T47D (cell line): ENCODE data around the gene SNF8.
"Not testable (repeated sequence)": the region's sequence is repeated elsewhere in the genome, so short reads cannot be mapped to it uniquely, and the experiment has no call there.

Experiments used
- DNase-seq, 2 experiments: peaks; one replicate each; pipeline versions ENCODE4 v3.0.0 to v3.0.0-alpha.2; 2011 to 2012; ENCODE audit warnings: low read depth in 1 of 2, low spot score in 1 of 2
- JUND ChIP-seq: IDR thresholded peaks from 2 replicates; pipeline ENCODE4 v1.6.1; 2012; ENCODE audit warnings: low read depth
- in situ Hi-C: cut with HindIII; loops from 2 replicates; pipeline ENCODE4 v1.10.0; 2016; ENCODE audit warnings: low sequenced_read_pairs, low pct_unique_long_range_greater_than_20kb

SNF8 gene

GRCh38 chr17:48961516-48962233, 17.0 kb upstream of the SNF8 start:
- no peak for DNase-seq
- no peak for TF ChIP-seq JUND
- in situ Hi-C loops: no loop called here

DNA sequence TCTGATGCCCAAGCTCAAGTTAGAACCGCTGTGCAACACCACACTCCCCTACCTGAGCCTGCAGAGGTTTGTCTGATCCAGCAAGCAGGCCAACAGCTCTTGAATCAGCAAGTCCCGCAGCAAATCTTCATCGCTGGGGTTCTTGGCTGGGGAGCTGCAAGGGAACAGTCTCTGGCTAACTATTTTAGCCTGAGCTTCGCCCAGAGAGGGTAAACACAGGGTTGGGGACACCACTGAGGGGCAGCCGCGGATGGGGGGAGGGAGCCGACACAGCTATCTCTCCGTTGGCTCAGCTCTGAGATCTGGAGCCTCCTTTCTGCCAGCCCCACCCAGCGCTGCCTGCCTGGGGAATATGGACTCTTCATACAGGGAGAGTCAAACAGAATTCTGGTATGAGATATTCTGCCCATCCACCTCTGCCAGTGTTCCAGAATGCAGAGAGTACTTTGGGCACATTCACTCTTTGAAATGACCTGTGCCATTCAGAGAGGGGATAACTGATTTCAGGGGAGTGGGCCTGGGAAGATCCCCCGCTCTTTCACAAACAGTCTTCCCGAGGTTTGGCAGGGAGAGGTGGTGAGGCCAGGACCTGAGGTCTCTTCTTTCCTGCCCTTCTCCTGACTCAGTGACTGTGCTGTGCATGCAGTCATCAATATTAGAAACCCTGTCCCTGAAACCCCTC, 16.3 kb upstream of the SNF8 start:
- in situ Hi-C loops: no loop called here
- TF ChIP-seq JUND: no peak
- no peak for DNase-seq

GRCh38 chr17:48954300-48954755, 9.7 kb upstream of the SNF8 start:
- in situ Hi-C loops: no loop called here
- TF ChIP-seq JUND: no peak
- DNase-seq: peak in 1 of 2 experiments; percentile 58

DNA sequence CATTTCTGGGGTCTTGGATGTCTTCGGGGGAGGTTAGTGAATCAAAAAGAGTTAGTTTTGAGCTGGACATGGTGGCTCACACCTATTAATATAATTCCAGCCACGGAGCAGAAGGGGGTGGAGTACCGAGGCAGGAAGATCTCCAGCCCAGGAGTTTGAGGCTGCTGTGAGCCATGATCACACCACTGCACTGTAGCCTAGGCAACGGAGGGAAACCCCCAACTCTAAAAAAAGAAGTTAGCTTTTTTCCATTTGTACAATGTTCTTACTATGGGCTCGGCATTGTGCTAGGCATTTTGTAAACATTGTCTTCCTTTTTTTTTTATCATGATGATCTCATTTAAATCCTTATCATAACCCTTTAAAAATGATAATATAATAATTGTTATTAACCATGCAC, 8.3 kb upstream of the SNF8 start:
- TF ChIP-seq JUND: no peak

GRCh38 chr17:48951572-48951971, 6.9 kb upstream of the SNF8 start:
- no peak for DNase-seq
- in situ Hi-C loops: no loop called here
- TF ChIP-seq JUND: no peak

More for the DNA sequence above, 8.3 kb upstream of the SNF8 start:
- no peak for DNase-seq
- in situ Hi-C loops: no loop called here

DNA sequence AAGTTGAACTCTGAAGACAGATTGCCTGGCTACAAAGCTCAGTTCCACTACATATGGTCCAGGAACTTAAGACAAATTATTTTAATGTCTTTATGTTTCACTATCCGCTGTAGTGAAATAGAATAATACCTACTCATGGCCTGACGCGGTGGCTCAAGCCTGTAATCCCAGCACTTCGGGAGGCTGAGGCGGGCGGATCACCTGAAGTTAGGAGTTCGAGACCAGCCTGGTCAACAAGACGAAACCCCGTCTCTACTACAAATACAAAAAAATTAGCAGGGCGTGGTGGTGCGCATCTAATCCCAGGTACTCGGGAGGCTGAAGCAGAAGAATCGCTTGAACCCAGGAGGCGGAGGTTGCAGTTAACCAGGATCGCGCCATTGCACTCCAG, 614 bp upstream of the SNF8 start:
- in situ Hi-C loops, DNase-seq: not testable (repeated sequence)

DNA sequence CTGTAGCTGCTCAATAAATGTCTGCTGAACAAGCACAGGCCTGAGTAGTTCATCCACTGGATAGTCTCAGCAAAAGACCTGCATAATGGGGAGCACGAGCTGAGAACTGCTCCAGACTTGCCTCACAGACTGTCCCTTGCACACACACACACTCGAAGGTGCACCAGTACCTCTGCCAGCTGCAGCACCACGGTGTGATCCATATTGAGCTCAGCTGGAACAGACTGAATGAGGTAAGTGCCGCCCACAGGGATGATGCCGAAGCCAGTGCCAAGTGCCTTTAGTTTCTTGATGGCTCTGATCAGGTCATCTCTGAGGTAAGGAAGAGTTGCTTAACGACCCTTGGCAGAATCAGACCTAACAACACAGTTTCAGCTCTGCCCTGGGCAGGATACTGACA, 11.6 kb downstream of the SNF8 start:
- TF ChIP-seq JUND: no peak
- no peak for DNase-seq
- in situ Hi-C loops: no loop called here

- in situ Hi-C loops: no loop called here
- no peak for DNase-seq
- TF ChIP-seq JUND: no peak
Measured at GRCh38 chr17:48930435-48930873, 14.2 kb downstream of the SNF8 start.

- in situ Hi-C loops: no loop called here
- no peak for DNase-seq
Measured at GRCh38 chr17:48929812-48930165, 14.9 kb downstream of the SNF8 start.

GRCh38 chr17:48928876-48929811, 15.5 kb downstream of the SNF8 start:
- DNase-seq: peak in 1 of 2 experiments; percentile 30
- TF ChIP-seq JUND: no peak
- in situ Hi-C loops: no loop called here

More at GRCh38 chr17:48929812-48930165, 14.9 kb downstream of the SNF8 start:
- TF ChIP-seq JUND: no peak

DNA sequence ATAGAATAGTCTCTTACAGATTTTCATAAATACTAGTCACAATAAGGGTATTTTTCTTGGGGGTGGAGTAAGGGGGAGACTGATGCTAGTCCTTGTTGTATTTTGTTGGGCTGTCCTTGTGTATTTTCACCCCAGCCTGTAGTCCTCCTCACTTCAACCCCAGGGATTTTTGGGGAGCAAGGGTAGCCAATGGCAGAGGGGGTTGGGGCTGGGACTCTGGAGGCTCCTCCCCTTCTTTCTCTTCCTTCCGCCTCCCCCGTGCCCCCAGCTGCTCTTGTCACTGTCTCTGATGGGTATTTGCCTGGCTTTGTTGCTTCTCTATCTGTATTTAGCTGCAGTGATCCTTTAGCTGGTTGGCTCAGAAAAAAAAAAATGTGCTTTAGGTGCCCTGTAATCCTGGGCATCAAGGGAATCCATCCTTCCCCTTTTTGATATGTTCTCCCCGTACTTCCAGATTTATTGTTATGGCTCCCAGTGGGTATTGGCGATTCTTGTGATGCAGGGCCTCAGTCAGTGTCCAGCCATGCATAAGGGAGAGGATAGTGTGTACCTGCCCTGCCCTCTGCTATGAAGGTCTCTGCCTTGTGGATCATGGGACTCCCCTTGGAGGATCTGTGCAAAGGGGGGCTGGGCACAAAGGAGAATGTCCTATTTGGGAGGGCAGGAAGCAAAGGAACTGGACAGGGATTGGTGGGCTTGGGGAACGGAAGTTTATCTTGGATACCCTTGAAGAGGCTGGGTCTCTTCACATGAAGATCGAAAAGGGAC, 16.5 kb downstream of the SNF8 start:
- TF ChIP-seq JUND: no peak
- no peak for DNase-seq
- in situ Hi-C loops: no loop called here

- in situ Hi-C loops: no loop called here
- no peak for TF ChIP-seq JUND
Measured at GRCh38 chr17:48925991-48926342, 18.7 kb downstream of the SNF8 start.

More at GRCh38 chr17:48925991-48926342, 18.7 kb downstream of the SNF8 start:
- no peak for DNase-seq
